ENCODE measurements around the gene OGDH. TPM values are rescaled to one million over a fixed set of nuclear protein-coding genes. Genes with fewer than 3 reads are reported as not detected.

OGDH gene
- total and polyA plus RNA-seq, 2 experiments from 2014 or later: 13.5 to 76.9 TPM

GRCh38 chr7:44617225-44617890 is 10.9 kb downstream of the OGDH start:
- H3K36me3 Mint-ChIP-seq (ENCODE audit: low read depth): no peaks in the 10 kb centered on the region
- peaks cover 9% of the 10 kb centered on the region for H3K27me3 Mint-ChIP-seq (ENCODE audit: insufficient read depth, low read depth, poor library complexity)
- H3K4me1 ChIP-seq (ENCODE audit: insufficient read depth): peaks cover 13% of the 10 kb centered on the region
- H3K4me2 ChIP-seq: no peak overlapping the region
- H3K9me2 ChIP-seq (ENCODE audit: insufficient read depth): no peaks in the 10 kb centered on the region
- H3K4me1 Mint-ChIP-seq: peaks cover 21% of the 10 kb centered on the region
- no peak overlapping the region for H3K27ac ChIP-seq (ENCODE audit: low read depth)
- TF ChIP-seq EZH2phosphoT487 (IDR thresholded peaks at IDR 0.05; ENCODE audit: unreplicated experiment): no peak
- TF ChIP-seq NANOG (IDR thresholded peaks at IDR 0.05; ENCODE audit: borderline replicate concordance): no peak
- no peak for TF ChIP-seq CTCF (conservative IDR thresholded peaks at IDR 0.05; ENCODE audit: low read depth in 2 of 2)
- no peak for TF ChIP-seq EZH2 (IDR thresholded peaks at IDR 0.05; ENCODE audit: low read depth, unreplicated experiment)
- no peak for TF ChIP-seq ZNF331 (CRISPR knock-in tag; IDR thresholded peaks at IDR 0.05; ENCODE audit: low read depth)
- no peak for TF ChIP-seq REST (IDR thresholded peaks at IDR 0.05; ENCODE audit: unreplicated experiment)
- TF ChIP-seq POLR2AphosphoS5 (IDR thresholded peaks at IDR 0.05; ENCODE audit: low read depth): no peak
- TF ChIP-seq ZNF114 (CRISPR knock-in tag; IDR thresholded peaks at IDR 0.05): no peak
- no peak for TF ChIP-seq ETS1 (IDR thresholded peaks at IDR 0.05)
- no peak for TF ChIP-seq JUNB (IDR thresholded peaks at IDR 0.05; ENCODE audit: unreplicated experiment)
- TF ChIP-seq ZNF462 (CRISPR knock-in tag; IDR thresholded peaks at IDR 0.05): no peak
- TF ChIP-seq STAT1 (IDR thresholded peaks at IDR 0.05; ENCODE audit: unreplicated experiment): no peak
- TF ChIP-seq CREB1 (CRISPR knock-in tag; IDR thresholded peaks at IDR 0.05; ENCODE audit: low read depth): no peak
- H3K79me2 ChIP-seq (replicated peaks; ENCODE audit: insufficient read depth): peaks cover 99% of the 10 kb centered on the region
- no peak for ATAC-seq
- H2AFZ ChIP-seq: no peak overlapping the region
- peaks cover 24% of the 10 kb centered on the region for H4K20me1 ChIP-seq (replicated peaks; ENCODE audit: insufficient read depth)
- H3K4me3 Mint-ChIP-seq: no peak overlapping the region
- no peak for DNase-seq (ENCODE audit: low spot score)
- no peaks in the 10 kb centered on the region for H3F3A ChIP-seq (replicated peaks; ENCODE audit: low read depth)
- no peaks in the 10 kb centered on the region for H3K36me3 ChIP-seq (ENCODE audit: insufficient read depth)
- H3K27me3 ChIP-seq (ENCODE audit: insufficient read depth): no peaks in the 10 kb centered on the region
- H3K27ac Mint-ChIP-seq: peak overlapping the region; percentile 32; the same call in 1 of the 2 replicates
- H3K4me3 ChIP-seq: no peak overlapping the region
- no peaks in the 10 kb centered on the region for H3K9me3 Mint-ChIP-seq

Data from GM23338 (cell line).